MM.1S (cell line): Measurements from ENCODE around the gene PPARD.
A peak's percentile ranks its signal among the peaks of the same experiment; 100 is the strongest.

Experiments
- DNase-seq: peaks from one replicate; pipeline ENCODE4 v3.0.0-alpha.2; 2015
- H2AFZ ChIP-seq: fragments of 300-600 bp; sonication (generic); 2 replicates; pipeline ENCODE4 v1.6.0; 2016; ENCODE audit warnings: antibody characterized with exemption, low read length
- H3F3A ChIP-seq: fragments of 300-600 bp; sonication (generic); 2 replicates; pipeline ENCODE4 v1.6.1; 2016; ENCODE audit warnings: mild to moderate bottlenecking, antibody characterized with exemption, low read length, moderate library complexity, mixed read lengths; ENCODE audit not compliant: insufficient read depth
- H3K27ac ChIP-seq: fragments of 300-600 bp; sonication (generic); 2 replicates; pipeline ENCODE4 v1.5.1; 2016; ENCODE audit warnings: mild to moderate bottlenecking, low read length
- H3K27me3 ChIP-seq: fragments of 300-600 bp; sonication (generic); replicated peaks from 2 replicates; pipeline ENCODE4 v1.6.0; 2016; ENCODE audit warnings: low read length; ENCODE audit not compliant: insufficient read depth
- H3K36me3 ChIP-seq: fragments of 300-600 bp; sonication (generic); replicated peaks from 2 replicates; pipeline ENCODE4 v1.6.1; 2016; ENCODE audit warnings: mild to moderate bottlenecking, low read length, mixed read lengths; ENCODE audit not compliant: insufficient read depth
- H3K4me1 ChIP-seq: fragments of 300-600 bp; sonication (generic); 2 replicates; pipeline ENCODE4 v1.6.1; 2016; ENCODE audit warnings: low read length, mixed read lengths
- H3K4me2 ChIP-seq: fragments of 300-600 bp; sonication (generic); 2 replicates; pipeline ENCODE4 v1.6.0; 2016; ENCODE audit warnings: low read depth, low read length
- H3K4me3 ChIP-seq: fragments of 300-600 bp; sonication (generic); 2 replicates; pipeline ENCODE4 v1.5.1; 2016; ENCODE audit warnings: low read length, mixed read lengths
- H3K79me2 ChIP-seq: fragments of 300-600 bp; sonication (generic); 2 replicates; pipeline ENCODE4 v1.6.1; 2016; ENCODE audit warnings: mixed run types, low read length, mixed read lengths
- H3K9ac ChIP-seq: fragments of 300-600 bp; sonication (generic); 2 replicates; pipeline ENCODE4 v1.6.1; 2016; ENCODE audit warnings: low read length, mixed read lengths
- H3K9me2 ChIP-seq: fragments of 300-600 bp; sonication (generic); replicated peaks from 2 replicates; pipeline ENCODE4 v1.6.1; 2016; ENCODE audit warnings: mild to moderate bottlenecking, low read length, mixed read lengths; ENCODE audit not compliant: insufficient read depth
- H3K9me3 ChIP-seq: fragments of 300-600 bp; sonication (generic); replicated peaks from 2 replicates; pipeline ENCODE4 v1.6.1; 2016; ENCODE audit warnings: mild to moderate bottlenecking, low read length, mixed read lengths; ENCODE audit not compliant: insufficient read depth
- H4K20me1 ChIP-seq: fragments of 300-600 bp; sonication (generic); 2 replicates; pipeline ENCODE4 v1.6.1; 2016; ENCODE audit warnings: mild to moderate bottlenecking, low read length, moderate library complexity, mixed read lengths; ENCODE audit not compliant: insufficient read depth
- CTCF ChIP-seq: fragments of 300-600 bp; sonication (generic); IDR thresholded peaks from 2 replicates; pipeline ENCODE4 v1.5.1; 2016; ENCODE audit warnings: antibody characterized with exemption, low read length, mixed read lengths
- EZH2 ChIP-seq: fragments of 300-600 bp; sonication (generic); optimal IDR thresholded peaks from 2 replicates; pipeline ENCODE3; 2017; ENCODE audit warnings: low read depth, mild to moderate bottlenecking, antibody characterized with exemption, low read length, mixed read lengths
- EZH2phosphoT487 ChIP-seq: fragments of 300-600 bp; sonication (generic); IDR thresholded peaks from 2 replicates; pipeline ENCODE4 v1.6.1; 2018; ENCODE audit warnings: antibody characterized with exemption, low read length

Gene PPARD

GRCh38 chr6:35295036-35295435 lies 47.3 kb upstream of the PPARD start:
- Histone ChIP-seq H2AFZ (no peak overlapping the region), H3K9me2 (no peaks in the 10 kb centered on the region), H3K79me2 (peaks cover 24% of the 10 kb centered on the region), H3K9ac (no peak overlapping the region), H3K27ac (no peak overlapping the region), H3K4me3 (no peak overlapping the region), H4K20me1 (no peaks in the 10 kb centered on the region), H3K9me3 (no peaks in the 10 kb centered on the region), H3K4me1 (peaks cover 22% of the 10 kb centered on the region), H3F3A (peaks cover 4% of the 10 kb centered on the region; the same call in 1 of the 2 replicates), H3K27me3 (no peaks in the 10 kb centered on the region), H3K36me3 (no peaks in the 10 kb centered on the region), H3K4me2 (no peak overlapping the region)
- no peak for DNase-seq
- TF ChIP-seq CTCF (no peak), EZH2phosphoT487 (no peak)

GRCh38 chr6:35295521-35296315 lies 46.6 kb upstream of the PPARD start:
- no peak overlapping the region for H3K4me3 ChIP-seq
- no peak overlapping the region for H3K4me2 ChIP-seq
- H3K79me2 ChIP-seq, result peaks cover 31% of the 10 kb centered on the region
- peaks cover 29% of the 10 kb centered on the region for H3K4me1 ChIP-seq
- TF ChIP-seq EZH2phosphoT487, result no peak
- TF ChIP-seq EZH2, result no peak
- no peak for TF ChIP-seq CTCF
- H3K27ac ChIP-seq, result no peak overlapping the region
- H2AFZ ChIP-seq, result no peak overlapping the region
- no peaks in the 10 kb centered on the region for H4K20me1 ChIP-seq
- H3K9ac ChIP-seq, result no peak overlapping the region
- DNase-seq, result no peak
- H3F3A ChIP-seq, result peaks cover 4% of the 10 kb centered on the region; the same call in 1 of the 2 replicates
- H3K36me3 ChIP-seq, result no peaks in the 10 kb centered on the region
- H3K9me3 ChIP-seq, result no peaks in the 10 kb centered on the region
- no peaks in the 10 kb centered on the region for H3K27me3 ChIP-seq
- H3K9me2 ChIP-seq, result no peaks in the 10 kb centered on the region

- H3K9me2 ChIP-seq, result no peaks in the 10 kb centered on the region
- H3K4me2 ChIP-seq, result peak overlapping the region; percentile 47; the same call in 1 of the 2 replicates
- no peaks in the 10 kb centered on the region for H3K27me3 ChIP-seq
- no peak for TF ChIP-seq EZH2
- peaks cover 39% of the 10 kb centered on the region for H3K79me2 ChIP-seq
- peak overlapping the region; percentile 58; the same call in 1 of the 2 replicates for H3K27ac ChIP-seq
- no peak for DNase-seq
- H3K9ac ChIP-seq, result peak overlapping the region; percentile 42
- peak overlapping the region; percentile 54 for H2AFZ ChIP-seq
- peaks cover 40% of the 10 kb centered on the region for H3K4me1 ChIP-seq
- H3K36me3 ChIP-seq, result no peaks in the 10 kb centered on the region
- no peak overlapping the region for H3K4me3 ChIP-seq
- peaks cover 10% of the 10 kb centered on the region for H3F3A ChIP-seq
- H3K9me3 ChIP-seq, result no peaks in the 10 kb centered on the region
- H4K20me1 ChIP-seq, result no peaks in the 10 kb centered on the region
Observed at GRCh38 chr6:35296931-35297600, 45.3 kb upstream of the PPARD start.
